Ishikawa (cell line): ENCODE measurements around the gene BMERB1.

Experiments
- CEBPB ChIP-seq: IDR thresholded peaks from 2 replicates; pipeline ENCODE4 v1.6.1; 2012
- CREB1 ChIP-seq: IDR thresholded peaks from 2 replicates; pipeline ENCODE4 v1.6.1; 2012; ENCODE audit warnings: low read depth
- EGR1 ChIP-seq: IDR thresholded peaks from 2 replicates; pipeline ENCODE4 v1.6.1; 2012
- EP300 ChIP-seq: IDR thresholded peaks from 2 replicates; pipeline ENCODE4 v1.6.1; 2012; ENCODE audit warnings: borderline replicate concordance
- FOXM1 ChIP-seq: IDR thresholded peaks from 2 replicates; pipeline ENCODE4 v1.6.1; 2012; ENCODE audit warnings: low read depth, borderline replicate concordance
- MAX ChIP-seq: IDR thresholded peaks from 2 replicates; pipeline ENCODE4 v1.6.1; 2012
- NFIC ChIP-seq: IDR thresholded peaks from 2 replicates; pipeline ENCODE4 v1.6.1; 2012
- RAD21 ChIP-seq: IDR thresholded peaks from 2 replicates; pipeline ENCODE4 v1.6.1; 2012; ENCODE audit warnings: low read depth
- REST ChIP-seq: IDR thresholded peaks from 2 replicates; pipeline ENCODE4 v1.6.1; 2012; ENCODE audit warnings: low read depth, mild to moderate bottlenecking
- TAF1 ChIP-seq: IDR thresholded peaks from 2 replicates; pipeline ENCODE4 v1.6.1; 2012; ENCODE audit warnings: low read depth, mild to moderate bottlenecking
- TCF12 ChIP-seq: IDR thresholded peaks from 2 replicates; pipeline ENCODE4 v1.6.1; 2012; ENCODE audit warnings: low read depth
- TEAD4 ChIP-seq: IDR thresholded peaks from 2 replicates; pipeline ENCODE4 v1.6.1; 2012
- USF1 ChIP-seq: IDR thresholded peaks from 2 replicates; pipeline ENCODE4 v1.6.1; 2012
- YY1 ChIP-seq: IDR thresholded peaks from 2 replicates; pipeline ENCODE4 v1.6.1; 2012; ENCODE audit warnings: low read depth
- ZBTB7A ChIP-seq: IDR thresholded peaks from 2 replicates; pipeline ENCODE4 v1.6.1; 2012; ENCODE audit warnings: low read depth

Gene BMERB1

GRCh38 chr16:15526097-15526496 lies 91.7 kb downstream of the BMERB1 start:
- TF ChIP-seq EGR1 (no peak), TCF12 (no peak), EP300 (no peak), CEBPB (no peak), REST (no peak), RAD21 (no peak)

- no peak for TF ChIP-seq TCF12
- TF ChIP-seq EP300, result no peak
- TF ChIP-seq YY1, result no peak
- no peak for TF ChIP-seq TAF1
- TF ChIP-seq CREB1, result no peak
- no peak for TF ChIP-seq ZBTB7A
- TF ChIP-seq EGR1, result no peak
- no peak for TF ChIP-seq RAD21
- TF ChIP-seq USF1, result no peak
- no peak for TF ChIP-seq NFIC
- TF ChIP-seq FOXM1, result no peak
- TF ChIP-seq TEAD4, result no peak
- no peak for TF ChIP-seq CEBPB
Observed at GRCh38 chr16:15526731-15527130, 92.3 kb downstream of the BMERB1 start.

- TF ChIP-seq TEAD4, result no peak
- no peak for TF ChIP-seq MAX
- TF ChIP-seq CREB1, result no peak
- TF ChIP-seq NFIC, result no peak
- TF ChIP-seq TCF12, result no peak
- TF ChIP-seq CEBPB, result no peak
- no peak for TF ChIP-seq USF1
- no peak for TF ChIP-seq YY1
- TF ChIP-seq EP300, result no peak
- TF ChIP-seq EGR1, result no peak
- TF ChIP-seq REST, result no peak
- no peak for TF ChIP-seq RAD21
- no peak for TF ChIP-seq FOXM1
- no peak for TF ChIP-seq ZBTB7A
- no peak for TF ChIP-seq TAF1
Observed at GRCh38 chr16:15529673-15530072, 95.3 kb downstream of the BMERB1 start.

- TF ChIP-seq ZBTB7A, result no peak
- TF ChIP-seq USF1, result no peak
- TF ChIP-seq TAF1, result no peak
- TF ChIP-seq EP300, result no peak
- no peak for TF ChIP-seq CEBPB
- TF ChIP-seq MAX, result no peak
- no peak for TF ChIP-seq REST
- no peak for TF ChIP-seq FOXM1
- TF ChIP-seq NFIC, result no peak
- no peak for TF ChIP-seq CREB1
- no peak for TF ChIP-seq YY1
- no peak for TF ChIP-seq TEAD4
- TF ChIP-seq RAD21, result no peak
- TF ChIP-seq TCF12, result no peak
- TF ChIP-seq EGR1, result no peak
Observed at GRCh38 chr16:15530085-15530484, 95.7 kb downstream of the BMERB1 start.
